Measurements from ENCODE around the gene HMGCS2. TPM values are rescaled to one million over a fixed set of nuclear protein-coding genes. Genes with fewer than 3 reads are reported as not detected.

HMGCS2 gene
- total RNA-seq, 1 donor = not detected

DNA sequence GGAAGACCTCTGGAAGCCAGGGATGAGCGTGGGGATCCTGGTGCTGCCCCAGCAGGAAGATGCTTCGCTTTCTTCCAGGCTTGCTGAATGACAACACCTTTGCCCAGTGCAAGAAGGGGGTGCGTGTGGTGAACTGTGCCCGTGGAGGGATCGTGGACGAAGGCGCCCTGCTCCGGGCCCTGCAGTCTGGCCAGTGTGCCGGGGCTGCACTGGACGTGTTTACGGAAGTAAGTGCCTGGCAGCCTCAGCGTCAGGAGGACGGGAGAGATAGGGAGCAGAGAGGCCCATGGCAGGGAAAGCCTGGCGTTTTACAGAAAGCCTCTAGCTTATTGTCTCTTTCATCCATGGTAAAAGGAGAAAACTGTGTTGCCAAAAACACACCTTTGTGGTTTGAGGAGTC is 33.5 kb downstream of the HMGCS2 start:
- no peak for DNase-seq (ENCODE audit: low read depth)
- no peak overlapping the region for H3K4me3 ChIP-seq (ENCODE audit: low read depth, low read length)
- TF ChIP-seq, protein P1, sequence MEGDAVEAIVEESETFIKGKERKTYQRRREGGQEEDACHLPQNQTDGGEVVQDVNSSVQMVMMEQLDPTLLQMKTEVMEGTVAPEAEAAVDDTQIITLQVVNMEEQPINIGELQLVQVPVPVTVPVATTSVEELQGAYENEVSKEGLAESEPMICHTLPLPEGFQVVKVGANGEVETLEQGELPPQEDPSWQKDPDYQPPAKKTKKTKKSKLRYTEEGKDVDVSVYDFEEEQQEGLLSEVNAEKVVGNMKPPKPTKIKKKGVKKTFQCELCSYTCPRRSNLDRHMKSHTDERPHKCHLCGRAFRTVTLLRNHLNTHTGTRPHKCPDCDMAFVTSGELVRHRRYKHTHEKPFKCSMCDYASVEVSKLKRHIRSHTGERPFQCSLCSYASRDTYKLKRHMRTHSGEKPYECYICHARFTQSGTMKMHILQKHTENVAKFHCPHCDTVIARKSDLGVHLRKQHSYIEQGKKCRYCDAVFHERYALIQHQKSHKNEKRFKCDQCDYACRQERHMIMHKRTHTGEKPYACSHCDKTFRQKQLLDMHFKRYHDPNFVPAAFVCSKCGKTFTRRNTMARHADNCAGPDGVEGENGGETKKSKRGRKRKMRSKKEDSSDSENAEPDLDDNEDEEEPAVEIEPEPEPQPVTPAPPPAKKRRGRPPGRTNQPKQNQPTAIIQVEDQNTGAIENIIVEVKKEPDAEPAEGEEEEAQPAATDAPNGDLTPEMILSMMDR (IDR thresholded peaks at IDR 0.05; ENCODE audit: insufficient read depth, low read depth, low read length) = no peak

DNA sequence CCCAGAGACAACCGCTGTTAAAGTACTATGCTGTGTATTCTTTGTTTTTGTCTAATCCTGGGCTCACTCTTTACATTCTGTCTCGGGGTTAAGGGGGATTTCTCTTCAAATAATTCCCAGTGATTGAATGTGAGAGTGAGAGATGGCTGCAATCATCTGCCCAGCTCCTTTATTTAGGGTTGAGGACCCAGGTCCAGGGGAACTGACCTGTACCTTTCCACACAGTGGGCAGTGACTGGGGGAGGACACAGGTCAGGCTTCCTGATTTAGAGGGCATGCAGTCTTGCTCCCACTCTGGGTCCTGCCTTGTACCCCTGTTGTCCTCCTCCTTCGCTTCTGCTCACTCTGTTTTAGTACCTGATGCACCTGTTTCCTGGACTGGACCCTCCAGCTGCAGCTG is 35.0 kb downstream of the HMGCS2 start:
- TF ChIP-seq, protein P1 (IDR thresholded peaks at IDR 0.05; ENCODE audit: insufficient read depth, low read depth, low read length) = no peak
- DNase-seq (ENCODE audit: low read depth) = no peak
- H3K4me3 ChIP-seq (ENCODE audit: low read depth, low read length) = no peak overlapping the region

DNA sequence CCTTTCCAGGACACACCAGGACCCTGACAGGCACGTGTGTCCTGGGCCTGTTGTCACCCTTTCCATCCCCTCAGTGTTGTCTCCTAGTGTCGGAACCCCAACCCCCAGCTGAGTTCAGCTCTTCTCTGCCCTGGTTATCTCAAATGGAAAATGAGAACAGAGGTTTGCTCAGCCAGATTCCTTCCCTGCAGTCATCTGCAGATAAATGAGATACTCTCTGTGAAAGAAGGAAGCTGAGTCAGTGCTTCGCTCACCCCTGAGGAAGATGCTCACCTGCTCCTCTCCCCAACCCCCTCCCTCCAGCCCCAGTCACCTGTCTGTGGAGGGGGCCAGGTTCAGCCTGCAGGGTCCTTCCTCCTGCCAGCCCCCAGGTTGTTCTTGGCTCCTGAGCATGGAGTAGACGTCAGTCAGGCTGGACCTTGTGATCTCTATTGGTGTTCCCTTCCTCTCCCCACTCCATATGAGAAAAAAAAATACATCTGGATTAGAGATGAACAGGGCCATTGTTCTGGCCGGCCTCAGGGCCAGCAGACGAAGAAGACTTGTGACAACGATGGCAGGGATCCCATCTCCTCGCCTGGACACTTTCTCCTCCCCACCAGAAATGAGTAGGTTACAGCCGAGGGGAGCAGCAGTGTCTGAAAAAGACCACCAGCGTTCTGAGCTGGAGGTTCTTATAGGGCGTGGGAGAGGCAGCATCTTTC is 36.1 kb downstream of the HMGCS2 start:
- no peak for DNase-seq (ENCODE audit: low read depth)
- no peak overlapping the region for H3K4me3 ChIP-seq (ENCODE audit: low read depth, low read length)
- TF ChIP-seq, protein P1 (IDR thresholded peaks at IDR 0.05; ENCODE audit: insufficient read depth, low read depth, low read length) = no peak

DNA sequence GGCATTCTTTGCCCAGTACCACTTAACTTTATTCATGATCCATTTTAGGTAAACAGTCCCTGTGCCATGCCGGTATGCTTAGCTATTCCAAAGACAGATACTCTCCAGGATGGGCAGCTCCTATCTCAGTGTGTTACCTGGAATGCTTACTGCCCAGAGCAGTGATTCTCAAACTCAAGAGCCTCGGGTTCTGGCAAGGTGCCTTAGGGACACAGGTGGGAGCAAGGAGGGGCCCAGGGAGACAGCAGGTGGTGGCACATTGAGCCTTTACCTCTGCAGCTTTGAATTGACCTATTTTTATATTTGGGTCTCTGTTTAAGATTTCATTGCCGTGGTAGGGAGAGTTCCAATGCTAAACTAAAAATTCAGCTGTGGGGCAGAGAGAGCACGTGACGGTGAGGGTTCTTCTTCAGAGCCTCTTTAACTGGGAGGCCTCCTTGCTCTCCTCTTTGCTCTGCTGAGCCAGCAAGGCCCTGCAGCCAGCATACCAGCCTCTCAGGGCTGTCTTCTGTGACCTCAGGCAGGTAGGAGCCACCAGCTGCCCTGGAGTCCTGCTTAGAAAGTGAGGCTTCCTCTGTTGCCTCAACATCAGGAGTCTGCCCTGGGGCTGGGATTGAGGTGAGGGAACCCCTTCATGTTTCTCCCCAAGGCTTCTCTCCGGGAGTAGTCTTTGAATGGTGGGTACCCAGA is 36.8 kb downstream of the HMGCS2 start:
- TF ChIP-seq, protein P1 (IDR thresholded peaks at IDR 0.05; ENCODE audit: insufficient read depth, low read depth, low read length) = no peak
- no peak overlapping the region for H3K4me3 ChIP-seq (ENCODE audit: low read depth, low read length)
- no peak for DNase-seq (ENCODE audit: low read depth)

DNA sequence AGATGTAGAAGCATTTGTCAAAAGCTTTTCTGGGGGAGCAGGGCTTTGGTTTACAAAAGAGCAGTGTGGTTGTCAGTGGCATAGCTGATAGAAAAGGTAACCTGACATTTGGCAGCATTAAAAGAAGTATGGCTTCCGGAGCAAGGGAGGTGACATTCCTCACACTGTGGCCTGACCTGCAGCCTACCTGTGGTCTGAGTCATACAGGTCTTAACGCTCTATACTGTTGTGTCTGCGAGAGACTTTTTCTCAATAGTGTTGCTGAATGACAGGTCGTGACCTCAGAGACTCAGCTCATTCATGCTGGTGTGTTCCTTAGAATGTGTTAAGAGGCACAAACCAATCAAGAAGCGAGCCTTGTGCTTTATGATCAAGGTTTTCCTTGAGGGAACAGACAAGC is 37.6 kb downstream of the HMGCS2 start:
- TF ChIP-seq, protein P1 (IDR thresholded peaks at IDR 0.05; ENCODE audit: insufficient read depth, low read depth, low read length) = no peak
- no peak overlapping the region for H3K4me3 ChIP-seq (ENCODE audit: low read depth, low read length)
- DNase-seq (ENCODE audit: low read depth) = no peak

DNA sequence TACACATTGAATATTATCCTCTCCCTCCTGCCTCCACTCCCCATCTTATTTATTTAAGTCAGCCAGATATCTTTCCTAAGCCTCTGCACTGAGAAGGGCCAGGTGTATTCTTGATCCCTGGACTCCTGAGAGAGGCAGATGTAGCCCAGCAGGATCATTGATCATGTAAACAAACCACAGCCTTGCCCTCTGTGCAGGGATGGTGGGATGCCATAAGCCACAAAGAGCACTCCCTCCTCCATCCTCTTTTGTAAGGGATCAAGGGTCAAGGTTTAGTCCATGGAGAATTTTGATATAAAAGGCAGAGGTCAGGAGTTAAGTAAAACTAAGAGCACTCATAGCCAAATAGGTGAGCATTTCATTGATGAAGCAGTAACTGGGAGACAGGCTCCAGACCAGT is 39.7 kb downstream of the HMGCS2 start:
- no peak overlapping the region for H3K4me3 ChIP-seq (ENCODE audit: low read depth, low read length)
- TF ChIP-seq, protein P1 (IDR thresholded peaks at IDR 0.05; ENCODE audit: insufficient read depth, low read depth, low read length) = no peak
- DNase-seq (ENCODE audit: low read depth) = no peak
